ENCODE results near the gene FERMT1.

DNA sequence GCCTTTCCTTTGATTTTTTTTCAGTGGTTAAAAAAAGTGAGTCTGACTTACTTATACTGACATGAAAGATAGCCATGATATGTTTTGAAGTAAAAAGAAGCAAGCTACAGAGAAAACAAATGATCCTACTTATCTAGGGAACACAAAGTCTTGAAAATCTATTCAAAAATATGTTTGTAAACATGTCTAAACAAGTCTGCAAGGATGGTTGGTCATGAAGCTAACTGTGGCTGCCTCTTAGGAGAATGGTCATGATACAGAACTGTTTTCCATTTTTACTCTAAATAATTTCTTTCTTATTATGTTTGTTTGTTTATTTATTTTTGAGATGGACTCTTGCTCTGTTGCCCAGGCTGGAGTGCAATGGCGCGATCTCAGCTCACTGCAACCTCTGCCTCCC lies 21.5 kb downstream of the FERMT1 start:
- no peak for TF ChIP-seq POLR2A (IDR thresholded peaks at IDR 0.05)
- TF ChIP-seq, protein P1, sequence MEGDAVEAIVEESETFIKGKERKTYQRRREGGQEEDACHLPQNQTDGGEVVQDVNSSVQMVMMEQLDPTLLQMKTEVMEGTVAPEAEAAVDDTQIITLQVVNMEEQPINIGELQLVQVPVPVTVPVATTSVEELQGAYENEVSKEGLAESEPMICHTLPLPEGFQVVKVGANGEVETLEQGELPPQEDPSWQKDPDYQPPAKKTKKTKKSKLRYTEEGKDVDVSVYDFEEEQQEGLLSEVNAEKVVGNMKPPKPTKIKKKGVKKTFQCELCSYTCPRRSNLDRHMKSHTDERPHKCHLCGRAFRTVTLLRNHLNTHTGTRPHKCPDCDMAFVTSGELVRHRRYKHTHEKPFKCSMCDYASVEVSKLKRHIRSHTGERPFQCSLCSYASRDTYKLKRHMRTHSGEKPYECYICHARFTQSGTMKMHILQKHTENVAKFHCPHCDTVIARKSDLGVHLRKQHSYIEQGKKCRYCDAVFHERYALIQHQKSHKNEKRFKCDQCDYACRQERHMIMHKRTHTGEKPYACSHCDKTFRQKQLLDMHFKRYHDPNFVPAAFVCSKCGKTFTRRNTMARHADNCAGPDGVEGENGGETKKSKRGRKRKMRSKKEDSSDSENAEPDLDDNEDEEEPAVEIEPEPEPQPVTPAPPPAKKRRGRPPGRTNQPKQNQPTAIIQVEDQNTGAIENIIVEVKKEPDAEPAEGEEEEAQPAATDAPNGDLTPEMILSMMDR (IDR thresholded peaks at IDR 0.05): no peak
